HEK293T (cell line): Measurements from ENCODE around the gene FADS1.

Experiments
- CTCF ChIA-PET: fragments of 350-600 bp; formaldehyde crosslinking; extraction: SDS; loops from one replicate; lab custom pipeline; 2021; ENCODE audit warnings: antibody characterized with exemption, inconsistent platforms; lab: Yijun Ruan, JAX
- POLR2A ChIA-PET: fragments of 350-600 bp; formaldehyde crosslinking; extraction: SDS; loops from one replicate; lab custom pipeline; 2020; ENCODE audit warnings: antibody characterized with exemption, inconsistent platforms; lab: Yijun Ruan, JAX
- DNase-seq: peaks from one replicate; pipeline ENCODE4 v3.0.0; 2012; ENCODE audit warnings: mixed read lengths; ENCODE audit errors: extremely low spot score
- ARNT ChIP-seq: fragments of 450-650 bp; IDR thresholded peaks from 2 replicates; pipeline ENCODE4 v1.6.1; 2017; ENCODE audit warnings: mild to moderate bottlenecking
- BHLHE40 ChIP-seq: fragments of 450-650 bp; IDR thresholded peaks from 2 replicates; pipeline ENCODE4 v1.6.1; 2016; ENCODE audit warnings: mild to moderate bottlenecking, moderate library complexity, borderline replicate concordance
- CTBP1 ChIP-seq: fragments of 450-650 bp; IDR thresholded peaks from 2 replicates; pipeline ENCODE4 v1.6.1; 2016; ENCODE audit warnings: borderline replicate concordance
- ELF4 ChIP-seq: fragments of 450-650 bp; IDR thresholded peaks from 2 replicates; pipeline ENCODE4 v1.6.1; 2017; ENCODE audit warnings: antibody characterized with exemption
- FOXA1 ChIP-seq: fragments of 450-650 bp; IDR thresholded peaks from 2 replicates; pipeline ENCODE4 v1.6.1; 2016; ENCODE audit warnings: mild to moderate bottlenecking
- FOXK2 ChIP-seq: fragments of 450-650 bp; IDR thresholded peaks from 2 replicates; pipeline ENCODE4 v1.6.1; 2016; ENCODE audit warnings: mild to moderate bottlenecking
- FOXM1 ChIP-seq: fragments of 450-650 bp; IDR thresholded peaks from 2 replicates; pipeline ENCODE4 v1.6.1; 2017; ENCODE audit warnings: mild to moderate bottlenecking, borderline replicate concordance
- HDGF ChIP-seq: fragments of 450-650 bp; IDR thresholded peaks from 2 replicates; pipeline ENCODE4 v1.6.1; 2017; ENCODE audit warnings: antibody characterized with exemption, borderline replicate concordance
- L3MBTL2 ChIP-seq: fragments of 450-650 bp; conservative IDR thresholded peaks from 2 replicates; pipeline ENCODE4 v1.6.1; 2016; ENCODE audit warnings: mild to moderate bottlenecking
- LEF1 ChIP-seq: fragments of 450-650 bp; IDR thresholded peaks from 2 replicates; pipeline ENCODE4 v1.6.1; 2017; ENCODE audit warnings: mild to moderate bottlenecking, borderline replicate concordance
- NFRKB ChIP-seq: fragments of 450-650 bp; IDR thresholded peaks from 2 replicates; pipeline ENCODE4 v1.6.1; 2016; ENCODE audit warnings: mild to moderate bottlenecking, moderate library complexity
- SP1 ChIP-seq: fragments of 450-650 bp; IDR thresholded peaks from 2 replicates; pipeline ENCODE4 v1.6.1; 2017
- SUZ12 ChIP-seq: fragments of 450-650 bp; IDR thresholded peaks from 2 replicates; pipeline ENCODE4 v1.6.1; 2016; ENCODE audit warnings: mild to moderate bottlenecking
- TARDBP ChIP-seq: fragments of 450-650 bp; IDR thresholded peaks from 2 replicates; pipeline ENCODE4 v1.6.1; 2016
- ZNF384 ChIP-seq: fragments of 450-650 bp; IDR thresholded peaks from 2 replicates; pipeline ENCODE4 v1.6.1; 2016
- TF ChIP-seq, protein P1 (sequence below): fragments of 450-650 bp; IDR thresholded peaks from 2 replicates; pipeline ENCODE4 v1.6.1; 2016

The FADS1 gene

GRCh38 chr11:61838501-61838900 lies 21.7 kb upstream of the FADS1 start:
- no peak for DNase-seq
- ChIA-PET POLR2A (no interaction called here), CTCF (no interaction called here)
- TF ChIP-seq CTBP1, result no peak
- no peak for TF ChIP-seq ARNT
- TF ChIP-seq FOXM1, result no peak
- no peak for TF ChIP-seq SUZ12
- no peak for TF ChIP-seq BHLHE40
- TF ChIP-seq ZNF384, result no peak
- TF ChIP-seq HDGF, result no peak
- no peak for TF ChIP-seq L3MBTL2
- TF ChIP-seq, protein P1, sequence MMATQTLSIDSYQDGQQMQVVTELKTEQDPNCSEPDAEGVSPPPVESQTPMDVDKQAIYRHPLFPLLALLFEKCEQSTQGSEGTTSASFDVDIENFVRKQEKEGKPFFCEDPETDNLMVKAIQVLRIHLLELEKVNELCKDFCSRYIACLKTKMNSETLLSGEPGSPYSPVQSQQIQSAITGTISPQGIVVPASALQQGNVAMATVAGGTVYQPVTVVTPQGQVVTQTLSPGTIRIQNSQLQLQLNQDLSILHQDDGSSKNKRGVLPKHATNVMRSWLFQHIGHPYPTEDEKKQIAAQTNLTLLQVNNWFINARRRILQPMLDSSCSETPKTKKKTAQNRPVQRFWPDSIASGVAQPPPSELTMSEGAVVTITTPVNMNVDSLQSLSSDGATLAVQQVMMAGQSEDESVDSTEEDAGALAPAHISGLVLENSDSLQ, result no peak
- no peak for TF ChIP-seq SP1
- no peak for TF ChIP-seq LEF1
- no peak for TF ChIP-seq FOXA1
- TF ChIP-seq TARDBP, result no peak
- no peak for TF ChIP-seq ELF4
- no peak for TF ChIP-seq NFRKB
- TF ChIP-seq FOXK2, result no peak

GRCh38 chr11:61837411-61838005 lies 20.7 kb upstream of the FADS1 start:
- TF ChIP-seq SUZ12 (no peak), FOXK2 (no peak), ZNF384 (no peak), LEF1 (no peak), ARNT (no peak), L3MBTL2 (no peak), TARDBP (no peak), CTBP1 (no peak)
- TF ChIP-seq, protein P1, result no peak
- ChIA-PET CTCF (no interaction called here), POLR2A (interaction anchor here (0.9 kb wide), 1 partner anchor 21 kb away, joined by 3 read pairs; the partner anchor contains the start of gene FADS1)
- DNase-seq, result no peak

DNA sequence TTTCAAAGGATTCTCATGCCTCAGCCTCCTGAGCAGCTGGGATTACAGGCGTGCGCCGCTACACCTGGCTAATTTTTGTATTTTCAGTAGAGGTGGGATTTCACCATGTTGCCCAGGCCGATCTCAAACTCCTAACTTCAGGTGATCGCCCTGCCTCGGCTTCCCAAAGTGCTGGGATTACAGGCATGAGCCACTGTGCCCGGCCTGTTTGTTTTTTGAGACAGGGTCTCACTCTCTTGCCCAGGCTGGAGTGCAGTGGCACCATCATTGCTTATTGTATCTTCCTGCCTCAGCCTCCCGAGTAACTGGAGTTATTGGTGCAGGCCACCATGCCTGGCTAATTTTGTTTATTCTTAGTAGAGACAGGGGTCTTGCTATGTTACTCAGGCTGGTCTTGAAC lies 19.4 kb upstream of the FADS1 start:
- no peak for TF ChIP-seq NFRKB
- no peak for TF ChIP-seq TARDBP
- no peak for TF ChIP-seq SUZ12
- TF ChIP-seq CTBP1, result no peak
- no peak for TF ChIP-seq BHLHE40
- no peak for TF ChIP-seq FOXA1
- no peak for TF ChIP-seq ELF4
- no peak for TF ChIP-seq LEF1
- no peak for TF ChIP-seq SP1
- no peak for TF ChIP-seq FOXK2
- TF ChIP-seq, protein P1, result no peak
- TF ChIP-seq FOXM1, result no peak
- TF ChIP-seq L3MBTL2, result no peak
- CTCF ChIA-PET, result no interaction called here
- POLR2A ChIA-PET, result interaction anchor here (1.0 kb wide), 1 partner anchor 43 kb away, joined by 3 read pairs; the partner anchor contains the start of gene FEN1
- DNase-seq, result no peak

GRCh38 chr11:61834278-61835048 lies 17.7 kb upstream of the FADS1 start:
- no peak for DNase-seq
- CTCF ChIA-PET, result no interaction called here
- no peak for TF ChIP-seq BHLHE40
- no peak for TF ChIP-seq FOXM1
- TF ChIP-seq ELF4, result no peak
- no peak for TF ChIP-seq TARDBP
- TF ChIP-seq FOXA1, result no peak
- TF ChIP-seq ZNF384, result no peak
- no peak for TF ChIP-seq FOXK2
- no peak for TF ChIP-seq SP1
- TF ChIP-seq, protein P1, result no peak
- TF ChIP-seq L3MBTL2, result no peak
- no peak for TF ChIP-seq SUZ12
- TF ChIP-seq CTBP1, result no peak
- no peak for TF ChIP-seq HDGF
- POLR2A ChIA-PET, result interaction anchor here (1.0 to 1.6 kb wide), 3 partner anchors 17 to 42 kb away, joined by 3 read pairs; partner anchors contain the start of genes FADS1, FEN1 and TMEM258

DNA sequence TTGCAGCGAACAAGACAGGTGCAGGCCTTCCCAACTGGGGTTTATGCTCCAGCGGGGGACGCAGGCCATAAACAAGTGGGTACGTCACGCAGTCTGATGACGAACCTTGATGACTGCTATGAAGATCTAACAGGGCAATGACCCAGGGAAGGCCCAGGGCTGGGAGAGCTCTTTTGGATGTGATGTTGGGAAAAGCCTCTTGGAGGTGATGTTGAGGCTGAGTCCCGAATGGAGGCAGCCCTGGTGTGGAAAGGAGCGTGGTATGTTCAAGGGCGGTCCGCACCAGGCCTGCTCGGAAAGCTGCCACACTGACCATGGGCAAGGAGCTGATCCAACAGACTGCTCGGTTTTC lies 17.1 kb upstream of the FADS1 start:
- TF ChIP-seq FOXM1, result no peak
- TF ChIP-seq CTBP1, result no peak
- no peak for TF ChIP-seq ARNT
- no peak for DNase-seq
- CTCF ChIA-PET, result no interaction called here
- POLR2A ChIA-PET, result interaction anchor here (1.0 to 1.6 kb wide), 3 partner anchors 17 to 42 kb away, joined by 3 read pairs; partner anchors contain the start of genes FADS1, FEN1 and TMEM258
